GM18873 (cell line): ENCODE data around the gene NAA25.

Experiments
- ATAC-seq: cut with Tn5 transposase; IDR thresholded peaks from one replicate; pipeline ENCODE4 v1.9.1; 2021; ENCODE audit warnings: mild to moderate bottlenecking, moderate library complexity, moderate number of reproducible peaks; ENCODE audit not compliant: unreplicated experiment, low FRiP score

The NAA25 gene

GRCh38 chr12:111984820-111985219 lies 123.8 kb downstream of the NAA25 start:
- no peak for ATAC-seq

- ATAC-seq = no peak
Measured at GRCh38 chr12:111981987-111982386, 126.6 kb downstream of the NAA25 start.

- ATAC-seq = no peak
Measured at GRCh38 chr12:111980598-111980997, 128.0 kb downstream of the NAA25 start.

- no peak for ATAC-seq
Measured at GRCh38 chr12:111978545-111978944, 130.0 kb downstream of the NAA25 start.

GRCh38 chr12:111976860-111977259 lies 131.7 kb downstream of the NAA25 start:
- ATAC-seq = no peak
